ENCODE data around the gene CAMK1D.

DNA sequence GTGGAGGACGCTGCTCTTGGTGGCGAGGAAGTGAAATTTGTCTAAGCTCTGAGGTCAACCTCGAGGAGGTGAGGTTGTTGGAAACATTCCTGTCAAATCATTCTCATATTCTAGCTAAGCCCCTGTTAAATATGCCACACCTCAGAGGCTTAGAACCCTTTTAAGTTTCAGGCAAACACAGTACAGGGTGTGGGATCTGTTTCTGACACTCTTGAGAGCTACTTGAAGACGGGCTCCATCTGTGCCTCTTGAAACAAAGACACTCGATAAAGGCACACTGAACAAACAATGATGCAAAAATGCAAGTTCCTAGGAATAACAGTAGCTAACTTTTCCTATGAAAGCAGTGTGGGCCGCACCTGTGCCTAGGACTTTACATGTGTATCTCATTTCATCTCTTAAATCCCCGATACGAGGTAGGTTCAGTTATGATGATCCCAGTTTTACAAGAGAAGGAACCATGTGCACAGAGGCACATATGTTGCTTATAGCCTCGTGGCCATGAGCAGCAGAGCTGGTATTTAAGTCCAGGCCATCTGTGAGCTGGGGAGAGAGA is 352.9 kb downstream of the CAMK1D start:
- TF ChIP-seq, protein P1, sequence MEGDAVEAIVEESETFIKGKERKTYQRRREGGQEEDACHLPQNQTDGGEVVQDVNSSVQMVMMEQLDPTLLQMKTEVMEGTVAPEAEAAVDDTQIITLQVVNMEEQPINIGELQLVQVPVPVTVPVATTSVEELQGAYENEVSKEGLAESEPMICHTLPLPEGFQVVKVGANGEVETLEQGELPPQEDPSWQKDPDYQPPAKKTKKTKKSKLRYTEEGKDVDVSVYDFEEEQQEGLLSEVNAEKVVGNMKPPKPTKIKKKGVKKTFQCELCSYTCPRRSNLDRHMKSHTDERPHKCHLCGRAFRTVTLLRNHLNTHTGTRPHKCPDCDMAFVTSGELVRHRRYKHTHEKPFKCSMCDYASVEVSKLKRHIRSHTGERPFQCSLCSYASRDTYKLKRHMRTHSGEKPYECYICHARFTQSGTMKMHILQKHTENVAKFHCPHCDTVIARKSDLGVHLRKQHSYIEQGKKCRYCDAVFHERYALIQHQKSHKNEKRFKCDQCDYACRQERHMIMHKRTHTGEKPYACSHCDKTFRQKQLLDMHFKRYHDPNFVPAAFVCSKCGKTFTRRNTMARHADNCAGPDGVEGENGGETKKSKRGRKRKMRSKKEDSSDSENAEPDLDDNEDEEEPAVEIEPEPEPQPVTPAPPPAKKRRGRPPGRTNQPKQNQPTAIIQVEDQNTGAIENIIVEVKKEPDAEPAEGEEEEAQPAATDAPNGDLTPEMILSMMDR (IDR thresholded peaks at IDR 0.05): no peak
- TF ChIP-seq POLR2A (IDR thresholded peaks at IDR 0.05): no peak

Measured in right lobe of liver (tissue), 4 donors.